NCI-H1417 treated with DMSO at 0.1 percent for 48 hours (cell line): ENCODE data around the gene SMIM17.
"Not testable (repeated sequence)": the region's sequence is repeated elsewhere in the genome, so short reads cannot be mapped to it uniquely, and the experiment has no call there.

Source experiments
- DNase-seq: peaks from one replicate; lab custom pipeline; 2025; lab: John Stamatoyannopoulos, UW

The SMIM17 gene

GRCh38 chr19:56660381-56661107 lies 17.6 kb downstream of the SMIM17 start:
- DNase-seq: no peak

DNA sequence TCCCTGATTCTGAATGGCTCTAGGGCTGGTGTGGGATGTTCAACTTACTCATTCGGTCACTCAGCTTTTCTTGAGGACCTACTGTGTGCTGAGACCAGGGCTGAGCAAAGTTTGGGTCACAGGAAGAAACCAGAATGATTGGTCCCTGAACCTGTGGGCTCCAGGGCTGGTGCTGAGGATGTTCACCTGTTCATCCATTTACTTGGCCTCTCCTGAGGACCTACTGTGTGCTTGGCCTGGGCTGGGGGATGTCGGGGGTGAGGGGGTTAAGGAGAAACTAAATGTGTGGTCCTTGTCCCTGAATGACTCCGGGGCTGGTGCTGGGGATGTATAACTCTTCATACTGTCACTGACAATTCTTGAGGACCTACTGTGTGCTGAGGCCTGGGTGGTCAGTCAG lies 18.3 kb downstream of the SMIM17 start:
- DNase-seq: no peak

- DNase-seq: no peak
Observed at GRCh38 chr19:56663931-56664500, 21.1 kb downstream of the SMIM17 start.

DNA sequence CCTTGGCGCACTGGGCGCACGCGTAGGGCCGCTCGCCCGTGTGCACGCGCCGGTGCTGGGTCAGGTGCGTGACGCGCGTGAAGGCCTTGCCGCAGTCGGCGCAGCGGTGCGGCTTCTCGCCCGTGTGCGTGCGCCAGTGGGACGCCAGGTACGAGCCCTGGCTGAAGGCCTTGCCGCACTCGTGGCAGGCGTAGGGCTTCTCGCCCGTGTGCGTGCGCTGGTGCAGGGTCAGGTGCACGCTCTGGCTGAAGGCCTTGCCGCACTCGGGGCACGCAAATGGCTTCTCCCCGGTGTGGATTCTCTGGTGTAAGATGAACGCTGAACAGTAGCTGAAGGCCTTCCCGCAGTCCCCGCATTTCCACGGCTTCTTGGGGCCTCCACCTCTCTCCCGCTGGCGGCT lies 21.6 kb downstream of the SMIM17 start:
- no peak for DNase-seq

GRCh38 chr19:56667311-56667870 lies 24.4 kb downstream of the SMIM17 start:
- no peak for DNase-seq

DNA sequence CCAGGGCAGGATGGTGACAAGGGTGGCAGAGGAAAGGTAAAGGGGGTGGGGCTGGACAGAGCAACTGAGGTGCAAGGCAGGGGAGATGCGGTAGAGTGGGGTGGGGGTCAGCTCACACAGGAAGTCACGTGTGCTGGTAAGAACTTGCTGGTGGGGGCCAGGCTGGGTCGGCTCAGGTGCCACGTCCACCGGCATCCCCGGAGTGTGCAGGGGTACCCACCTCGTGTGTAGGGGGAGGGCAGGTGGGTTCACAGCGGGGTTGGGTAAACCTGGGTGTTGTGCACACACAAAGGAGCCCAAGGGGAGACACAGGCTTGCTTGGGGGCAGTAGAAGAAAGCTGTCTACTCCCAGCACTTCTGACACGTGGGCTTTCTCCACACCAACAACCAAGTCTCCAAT lies 25.7 kb downstream of the SMIM17 start:
- no peak for DNase-seq

- DNase-seq: no peak
Observed at GRCh38 chr19:56670401-56670960, 27.5 kb downstream of the SMIM17 start.

DNA sequence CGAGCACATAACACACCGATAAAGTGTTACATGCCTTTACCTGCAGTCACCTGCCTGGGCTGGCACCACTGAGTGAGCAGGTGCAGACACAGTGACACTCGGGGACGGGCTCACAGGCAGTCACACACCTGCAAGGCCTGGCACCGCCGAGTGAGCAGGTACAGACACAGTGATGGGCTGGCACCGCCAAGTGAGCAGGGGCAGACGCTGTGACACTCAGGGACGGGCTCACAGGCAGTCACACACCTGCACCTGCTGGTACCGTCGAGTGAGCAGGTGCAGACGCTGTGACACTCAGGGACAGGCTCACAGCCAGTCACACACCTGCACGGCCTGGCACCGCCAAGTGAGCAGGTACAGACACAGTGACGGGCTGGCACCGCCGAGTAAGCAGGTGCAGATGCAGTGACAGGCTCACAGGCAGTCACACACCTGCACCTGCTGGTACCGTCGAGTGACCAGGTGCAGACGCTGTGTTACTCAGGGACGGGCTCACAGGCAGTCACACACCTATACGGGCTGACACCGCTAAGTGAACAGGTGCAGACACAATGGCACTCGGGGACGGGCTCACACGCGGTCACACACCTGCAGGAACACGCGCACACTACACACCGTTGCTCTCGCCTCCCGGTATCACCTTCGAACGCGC lies 28.1 kb downstream of the SMIM17 start:
- DNase-seq: no peak

DNA sequence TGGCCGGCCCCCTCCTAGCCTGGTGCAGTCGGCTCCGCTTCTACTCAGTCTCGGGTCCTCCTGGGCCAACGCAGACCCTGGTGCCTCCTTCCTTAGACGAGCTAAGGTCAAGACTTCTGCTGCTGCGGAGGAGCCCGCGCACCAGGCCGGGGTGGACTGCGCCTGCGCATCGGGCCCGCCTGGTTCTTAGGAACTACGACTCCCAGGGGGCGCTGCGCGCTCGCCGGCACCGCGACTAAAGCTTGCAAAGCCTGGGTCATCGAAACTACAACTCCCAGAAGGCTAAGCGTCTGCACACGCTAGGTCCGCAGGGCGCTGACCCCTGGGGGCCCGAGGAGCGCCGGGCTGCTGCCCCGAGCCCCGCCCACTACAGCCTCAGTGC lies 28.6 kb downstream of the SMIM17 start, which contains the start of gene ZNF835:
ZNF835 (minus strand) TSS at position 145 of the 382 bp plus-strand sequence. CDS start 6,559 bp downstream, outside the sequence.
- no peak for DNase-seq

- DNase-seq: not testable (repeated sequence)
Observed at GRCh38 chr19:56672610-56673009, 29.7 kb downstream of the SMIM17 start.

- DNase-seq: no peak
Observed at GRCh38 chr19:56678205-56678604, 35.2 kb downstream of the SMIM17 start.

DNA sequence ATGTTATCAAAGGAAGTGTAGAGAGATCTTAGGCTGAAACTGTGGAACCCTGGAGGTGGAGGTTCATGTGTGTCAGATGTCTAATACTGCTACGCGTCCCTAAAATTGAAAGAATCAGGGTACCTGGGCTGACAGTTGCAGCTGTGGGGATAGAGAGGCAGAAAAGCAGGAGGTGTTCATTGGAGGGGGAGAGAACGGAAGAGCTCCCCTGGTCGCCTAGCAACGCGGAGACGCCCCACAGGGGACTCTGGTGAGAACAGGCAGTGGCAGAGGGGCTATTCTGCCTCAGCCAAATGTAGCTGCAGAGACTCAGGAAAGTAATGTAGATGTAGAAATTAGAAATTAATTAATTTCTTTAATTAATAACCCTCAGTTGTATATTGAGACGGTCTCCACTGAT lies 38.7 kb downstream of the SMIM17 start:
- no peak for DNase-seq

- no peak for DNase-seq
Observed at GRCh38 chr19:56683116-56683515, 40.2 kb downstream of the SMIM17 start.

DNA sequence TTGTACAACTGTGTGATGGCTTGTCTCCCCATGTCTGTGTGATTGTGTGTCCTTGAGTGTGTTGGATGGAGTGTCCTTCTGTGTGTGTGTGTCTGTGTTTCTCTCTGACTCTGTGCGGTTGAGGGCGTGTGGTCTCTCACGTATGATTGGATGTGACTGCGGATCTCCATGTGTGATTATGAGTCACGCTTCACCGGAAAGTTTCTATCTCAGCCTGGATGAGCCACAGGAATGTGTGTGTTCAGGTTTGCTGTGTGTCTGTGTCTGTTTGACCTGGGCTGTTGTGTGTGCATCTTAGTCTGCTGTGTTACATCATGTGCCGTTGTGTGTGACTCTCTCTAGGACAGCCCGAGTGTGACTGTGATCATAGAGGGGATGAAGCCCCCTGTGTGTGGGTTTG lies 44.1 kb downstream of the SMIM17 start:
- DNase-seq: no peak

DNA sequence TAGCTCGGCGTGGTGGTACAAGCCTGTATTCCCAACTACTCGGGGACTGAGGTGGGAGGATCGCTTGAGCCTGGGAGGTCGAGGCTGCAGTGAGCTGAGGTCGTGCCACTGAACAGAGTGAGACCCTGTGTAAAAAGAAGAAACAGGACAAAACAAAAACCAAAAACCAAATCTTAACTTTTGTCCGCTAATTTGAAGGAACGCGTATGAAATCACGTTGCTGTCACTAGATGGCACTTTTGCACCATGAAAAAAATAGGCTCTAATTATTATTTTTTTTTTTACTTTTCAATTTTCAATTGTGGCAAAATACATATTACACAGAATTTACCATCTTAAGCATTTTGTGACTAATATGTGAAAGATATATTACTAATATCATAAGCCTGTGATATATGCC lies 46.2 kb downstream of the SMIM17 start:
- DNase-seq: no peak

- no peak for DNase-seq
Observed at GRCh38 chr19:56690670-56691069, 47.7 kb downstream of the SMIM17 start.

DNA sequence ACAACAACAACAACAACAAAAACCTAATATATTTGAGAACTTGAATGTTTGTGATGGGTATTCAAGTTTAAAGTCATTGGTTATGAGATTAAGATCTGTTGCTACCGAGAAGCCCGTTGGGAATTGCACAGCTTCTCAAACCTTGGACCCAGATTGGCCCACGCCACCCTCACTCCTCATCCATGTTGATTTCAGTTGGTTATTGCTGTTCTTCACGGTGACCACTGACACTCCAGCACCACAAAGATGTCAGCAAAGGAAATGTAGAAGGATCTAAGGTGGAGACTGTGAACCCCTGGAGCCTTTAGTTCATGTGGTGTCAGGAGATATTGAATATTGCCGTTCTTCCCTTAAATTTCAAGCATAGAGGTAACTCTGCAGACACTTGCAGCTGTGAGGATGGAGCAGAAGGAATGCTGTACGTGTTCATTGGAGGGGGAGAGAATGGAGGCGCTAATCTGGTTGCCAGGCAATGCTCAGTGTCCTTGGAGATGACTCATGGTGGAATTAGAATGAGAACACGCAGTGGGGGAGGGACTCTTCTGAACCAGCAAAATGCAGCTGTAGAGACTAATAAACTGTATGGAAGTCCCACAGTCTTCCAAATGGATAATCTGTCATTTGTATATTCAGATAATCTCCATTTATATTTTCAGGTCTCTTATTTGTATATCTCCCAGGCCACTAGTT lies 49.4 kb downstream of the SMIM17 start:
- DNase-seq: no peak

DNA sequence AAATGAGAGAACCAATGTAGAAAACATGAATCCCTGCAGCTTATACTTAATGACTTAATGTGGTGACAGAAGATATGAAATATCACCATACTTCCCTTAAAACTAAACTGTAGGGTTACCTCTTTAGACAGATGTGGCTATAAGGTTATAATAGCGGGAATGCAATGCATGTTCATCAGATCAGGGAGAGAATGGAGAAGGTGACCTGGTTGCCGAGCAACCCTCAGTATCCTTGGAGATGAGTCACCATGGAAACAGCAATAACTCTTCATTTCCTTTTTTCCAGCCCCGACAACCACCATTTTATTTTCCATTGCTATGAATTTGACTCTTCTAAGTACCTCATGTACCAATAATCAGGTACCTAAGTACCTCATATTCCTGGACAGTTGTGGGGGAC lies 56.6 kb downstream of the SMIM17 start:
- no peak for DNase-seq

DNA sequence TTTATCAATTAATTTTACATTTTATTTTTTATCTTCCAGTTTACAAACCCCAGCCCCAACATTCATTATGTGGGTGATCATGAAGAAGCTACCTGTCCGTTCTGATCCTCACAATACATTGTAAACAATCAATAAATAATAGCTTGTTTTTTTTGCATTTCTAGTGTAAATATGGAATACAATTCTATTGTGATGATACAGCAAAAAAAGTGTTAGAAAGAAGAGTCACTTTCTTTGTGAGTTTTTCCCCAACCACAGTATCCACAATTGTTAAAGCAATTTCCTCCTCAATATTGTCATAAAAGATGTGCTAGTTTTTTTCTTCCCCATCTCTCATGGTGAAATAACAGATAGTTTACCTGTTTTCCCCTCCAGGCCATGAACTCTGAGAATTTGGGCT lies 58.9 kb downstream of the SMIM17 start:
- no peak for DNase-seq

DNA sequence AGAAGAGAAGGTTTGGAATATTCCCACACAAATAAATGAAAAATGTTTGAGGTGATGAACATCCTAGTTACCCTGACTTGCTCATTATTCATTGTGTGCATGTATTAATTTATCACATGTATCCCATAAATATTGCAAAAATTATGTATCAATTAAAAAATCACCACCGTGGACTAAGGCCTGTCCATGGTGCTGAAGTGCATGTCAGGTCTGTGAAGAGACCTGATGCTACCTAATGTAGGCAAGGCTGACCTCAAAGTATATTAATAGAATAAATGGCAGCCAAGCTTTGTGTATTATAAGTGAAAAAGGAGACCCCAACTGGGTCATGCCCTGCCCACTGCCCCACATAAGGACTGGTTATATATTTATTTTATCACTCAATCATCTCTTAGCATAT lies 63.0 kb downstream of the SMIM17 start:
- no peak for DNase-seq
